CD4-positive, alpha-beta T cell (primary cell): Measurements from ENCODE around the gene STEAP2. TPM values are rescaled to one million over a fixed set of nuclear protein-coding genes. Genes with fewer than 3 reads are reported as not detected.

ENCODE experiments used
- ATAC-seq: fragments of 200-7000 bp; cut with Tn5 transposase; one replicate; pipeline ENCODE4 v1.10.0; 2022; ENCODE audit warnings: mild to moderate bottlenecking; ENCODE audit not compliant: poor library complexity
- CTCF ChIA-PET: fragments of 350-600 bp; sonication (Branson Sonifier 250); formaldehyde crosslinking; loops from one replicate; lab custom pipeline; 2021; ENCODE audit warnings: antibody characterized with exemption, inconsistent platforms; lab: Charles Lee
- POLR2A ChIA-PET: fragments of 350-600 bp; sonication (Branson Sonifier 250); formaldehyde crosslinking; loops from one replicate; lab custom pipeline; 2021; ENCODE audit warnings: antibody characterized with exemption, inconsistent platforms; lab: Charles Lee
- DNase-seq, 14 experiments: peaks; one replicate each; pipeline ENCODE4 v3.0.0-alpha.2; 2013 to 2020; ENCODE audit warnings: mixed read lengths in 2 of 14
- H3K27ac ChIP-seq, 2 donors: one replicate each; pipeline versions ENCODE4 v1.5.1 to v1.7.0; 2013; ENCODE audit warnings: low read length in 2 of 2, low read depth in 1 of 2, mild to moderate bottlenecking in 1 of 2
- H3K27me3 ChIP-seq, 2 experiments: 1 replicate in 1 of 2; 2 replicates in 1 of 2; pipeline versions ENCODE4 v1.6.1 to v1.7.0; 2013; ENCODE audit warnings: low read length in 2 of 2, control low read depth in 1 of 2, mild to moderate bottlenecking in 1 of 2, moderate library complexity in 1 of 2; ENCODE audit not compliant: insufficient read depth in 2 of 2, control insufficient read depth in 1 of 2
- H3K36me3 ChIP-seq: one replicate; pipeline ENCODE4 v1.6.1; 2013; ENCODE audit warnings: low read length, control low read depth; ENCODE audit not compliant: insufficient read depth
- H3K4me1 ChIP-seq: one replicate; pipeline ENCODE4 v1.6.1; 2013; ENCODE audit warnings: low read length, control low read depth; ENCODE audit not compliant: insufficient read depth
- H3K4me3 ChIP-seq: one replicate; pipeline ENCODE4 v1.5.1; 2013; ENCODE audit warnings: mild to moderate bottlenecking, low read length, moderate library complexity
- H3K9me3 ChIP-seq, 2 experiments: 1 replicate in 1 of 2; 2 replicates in 1 of 2; pipeline versions ENCODE4 v1.6.1 to v1.7.0; 2013; ENCODE audit warnings: low read length in 2 of 2, mild to moderate bottlenecking in 2 of 2, control low read depth in 1 of 2, moderate library complexity in 1 of 2; ENCODE audit not compliant: control insufficient read depth in 1 of 2, insufficient read depth in 1 of 2
- H3K27ac Mint-ChIP-seq: one replicate; pipeline ENCODE4 v1.8.0; 2020; ENCODE audit warnings: mixed read lengths
- H3K27me3 Mint-ChIP-seq: one replicate; pipeline ENCODE4 v1.8.0; 2021; ENCODE audit warnings: mixed read lengths
- H3K36me3 Mint-ChIP-seq: one replicate; pipeline ENCODE4 v1.8.0; 2021; ENCODE audit warnings: low read depth, mixed read lengths
- H3K4me1 Mint-ChIP-seq: one replicate; pipeline ENCODE4 v1.8.0; 2021; ENCODE audit warnings: low read depth, mixed read lengths
- H3K4me3 Mint-ChIP-seq: one replicate; pipeline ENCODE4 v1.8.0; 2020; ENCODE audit warnings: mild to moderate bottlenecking, mixed read lengths
- H3K9me3 Mint-ChIP-seq: one replicate; pipeline ENCODE4 v1.8.0; 2020; ENCODE audit warnings: mixed read lengths
- CTCF ChIP-seq: fragments of 200-600 bp; IDR thresholded peaks from one replicate; pipeline ENCODE4 v1.8.0; 2022; ENCODE audit warnings: antibody characterized with exemption, mild to moderate bottlenecking
- intact Hi-C, 2 experiments: fragments of 100-400 bp; cut with DNase I in 1 of 2; cut with micrococcal nuclease in 1 of 2; formaldehyde crosslinking; loops; one replicate each; pipeline versions ENCODE4 v1.15.1 to v1.9.0; 2023 to 2025; cut with DNase I, micrococcal nuclease
- total RNA-seq, 174 experiments: library from RNA in 2 of 174; stranded (reverse) in 2 of 174; gene quantifications; one replicate each; pipeline ENCODE4 v1.2.3 and lab custom pipeline; 2021 to 2026

Gene STEAP2
- total RNA-seq, 2 experiments from 2014 or later = not detected

- CTCF ChIA-PET = no interaction called here
- POLR2A ChIA-PET = no interaction called here
Observed at GRCh38 chr7:90222811-90223725, 11.5 kb downstream of the STEAP2 start.

GRCh38 chr7:90224195-90224594 is 12.7 kb downstream of the STEAP2 start:
- Mint-ChIP-seq H3K36me3 (no peaks in the 10 kb centered on the region), H3K27ac (no peak overlapping the region), H3K4me1 (no peaks in the 10 kb centered on the region), H3K4me3 (no peak overlapping the region), H3K9me3 (no peaks in the 10 kb centered on the region), H3K27me3 (peaks cover 65% of the 10 kb centered on the region)
- Histone ChIP-seq H3K9me3 (no peaks in the 10 kb centered on the region), H3K27me3 (peaks cover 0 to 24% of the 10 kb centered on the region in 2 experiments), H3K4me1 (no peaks in the 10 kb centered on the region), H3K27ac (no peak overlapping the region), H3K36me3 (no peaks in the 10 kb centered on the region), H3K4me3 (no peak overlapping the region)
- DNase-seq = no peak
- ChIA-PET POLR2A (no interaction called here), CTCF (no interaction called here)
- ATAC-seq = no peak
- intact Hi-C loops = no loop called here
- no peak for TF ChIP-seq CTCF

More at GRCh38 chr7:90222811-90223725, 11.5 kb downstream of the STEAP2 start:
- Histone ChIP-seq H3K27me3 (peaks cover 0 to 23% of the 10 kb centered on the region in 2 experiments), H3K9me3 (no peaks in the 10 kb centered on the region), H3K4me3 (no peak overlapping the region), H3K36me3 (no peaks in the 10 kb centered on the region), H3K4me1 (no peaks in the 10 kb centered on the region), H3K27ac (no peak overlapping the region)
- Mint-ChIP-seq H3K4me3 (no peak overlapping the region), H3K27ac (no peak overlapping the region), H3K36me3 (no peaks in the 10 kb centered on the region), H3K4me1 (no peaks in the 10 kb centered on the region), H3K27me3 (peaks cover 63% of the 10 kb centered on the region), H3K9me3 (no peaks in the 10 kb centered on the region)
- DNase-seq = no peak
- TF ChIP-seq CTCF = no peak
- no peak for ATAC-seq
- intact Hi-C loops = no loop called here

GRCh38 chr7:90225181-90225580 is 13.6 kb downstream of the STEAP2 start:
- no peak for TF ChIP-seq CTCF
- no peaks in the 10 kb centered on the region for H3K36me3 Mint-ChIP-seq
- no peak overlapping the region for H3K27ac ChIP-seq
- H3K27ac Mint-ChIP-seq = no peak overlapping the region
- intact Hi-C loops = no loop called here
- ChIA-PET CTCF (no interaction called here), POLR2A (no interaction called here)
- ATAC-seq (no peak), DNase-seq (no peak)
- H3K4me1 ChIP-seq = no peaks in the 10 kb centered on the region
- no peaks in the 10 kb centered on the region for H3K4me1 Mint-ChIP-seq
- H3K27me3 Mint-ChIP-seq = peaks cover 61% of the 10 kb centered on the region
- no peaks in the 10 kb centered on the region for H3K36me3 ChIP-seq
- H3K4me3 ChIP-seq = no peak overlapping the region
- H3K4me3 Mint-ChIP-seq = no peak overlapping the region
- H3K9me3 Mint-ChIP-seq = no peaks in the 10 kb centered on the region
- H3K27me3 ChIP-seq = peaks cover 0 to 18% of the 10 kb centered on the region in 2 experiments
- H3K9me3 ChIP-seq = no peaks in the 10 kb centered on the region
